AG04449 (cell line): ENCODE data around the gene FILIP1L.
"Not testable (repeated sequence)": the region's sequence is repeated elsewhere in the genome, so short reads cannot be mapped to it uniquely, and the experiment has no call there.

Source experiments
- CTCF ChIA-PET: fragments of 350-600 bp; formaldehyde crosslinking; extraction: SDS; loops from one replicate; lab custom pipeline; 2021; ENCODE audit warnings: antibody characterized with exemption; lab: Yijun Ruan, JAX
- POLR2A ChIA-PET: fragments of 400-600, 350-600 bp; formaldehyde crosslinking; extraction: SDS; loops from one replicate; lab custom pipeline; 2020; ENCODE audit warnings: antibody characterized with exemption, inconsistent platforms; lab: Yijun Ruan, JAX
- DNase-seq: peaks from one replicate; pipeline ENCODE4 v3.0.0-alpha.2; 2010; ENCODE audit warnings: low read depth, low spot score
- H3K4me3 ChIP-seq: 2 replicates; pipeline ENCODE4 v1.5.1; 2011; ENCODE audit warnings: low read depth, mild to moderate bottlenecking, control low read depth, low read length
- CTCF ChIP-seq: IDR thresholded peaks from one replicate; pipeline ENCODE4 v1.5.1; 2011; ENCODE audit warnings: mild to moderate bottlenecking, moderate library complexity, low read length, control low read depth, inconsistent platforms; ENCODE audit not compliant: insufficient read depth; ENCODE audit errors: missing control alignments

FILIP1L gene

DNA sequence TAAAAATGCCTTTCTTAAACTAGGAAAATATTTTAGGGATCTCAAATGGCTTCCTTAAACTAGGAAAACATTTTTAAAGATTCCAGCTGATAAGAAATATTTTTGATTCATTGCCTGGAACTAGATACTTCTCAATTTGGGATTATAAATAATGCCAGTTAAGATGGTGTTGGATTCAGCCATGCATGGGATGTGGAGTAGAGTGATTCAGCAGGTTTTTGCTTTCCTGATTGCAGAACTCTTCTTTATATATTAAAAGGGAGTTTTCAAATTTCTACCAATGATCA is 15.6 kb downstream of the FILIP1L start:
- TF ChIP-seq CTCF: no peak
- POLR2A ChIA-PET: no interaction called here
- no peak overlapping the region for H3K4me3 ChIP-seq
- DNase-seq: no peak
- CTCF ChIA-PET: interaction anchor here (0.6 to 1.9 kb wide), 3 partner anchors 8 to 255 kb away, joined by 3 to 6 read pairs (median 3); no protein-coding TSS in a partner anchor

GRCh38 chr3:100097919-100098783 is 16.1 kb downstream of the FILIP1L start:
- DNase-seq: no peak
- no peak for TF ChIP-seq CTCF
- CTCF ChIA-PET: interaction anchor here (0.8 to 1.9 kb wide), 4 partner anchors 8 to 267 kb away, joined by 3 to 6 read pairs (median 3); no protein-coding TSS in a partner anchor
- POLR2A ChIA-PET: no interaction called here
- H3K4me3 ChIP-seq: no peak overlapping the region

GRCh38 chr3:100096866-100097265 is 17.4 kb downstream of the FILIP1L start:
- no peak for TF ChIP-seq CTCF
- H3K4me3 ChIP-seq: no peak overlapping the region
- CTCF ChIA-PET: no interaction called here
- DNase-seq: no peak
- POLR2A ChIA-PET: no interaction called here

DNA sequence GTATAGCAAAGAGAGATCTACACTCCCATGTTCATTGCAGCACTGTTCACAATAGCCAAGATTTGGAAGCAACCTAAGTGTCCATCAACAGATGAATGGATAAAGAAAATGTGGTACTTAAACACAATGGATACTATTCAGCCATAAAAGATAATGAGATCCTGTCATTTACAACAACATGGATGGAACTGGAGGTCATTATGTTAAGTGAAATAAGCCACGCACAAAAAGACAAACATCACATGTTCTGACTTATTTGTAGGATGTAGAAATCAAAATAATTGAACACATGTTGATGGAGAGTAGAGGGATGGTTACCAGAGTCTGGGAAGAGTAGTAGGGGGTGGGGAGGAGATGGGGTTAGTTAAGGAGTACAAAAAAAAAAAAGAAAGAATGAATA is 18.0 kb downstream of the FILIP1L start:
- POLR2A ChIA-PET, DNase-seq, H3K4me3 ChIP-seq: not testable (repeated sequence)
- CTCF ChIA-PET: interaction anchor here (2.4 kb wide), 1 partner anchor 264 kb away, joined by 5 read pairs; no protein-coding TSS in a partner anchor

DNA sequence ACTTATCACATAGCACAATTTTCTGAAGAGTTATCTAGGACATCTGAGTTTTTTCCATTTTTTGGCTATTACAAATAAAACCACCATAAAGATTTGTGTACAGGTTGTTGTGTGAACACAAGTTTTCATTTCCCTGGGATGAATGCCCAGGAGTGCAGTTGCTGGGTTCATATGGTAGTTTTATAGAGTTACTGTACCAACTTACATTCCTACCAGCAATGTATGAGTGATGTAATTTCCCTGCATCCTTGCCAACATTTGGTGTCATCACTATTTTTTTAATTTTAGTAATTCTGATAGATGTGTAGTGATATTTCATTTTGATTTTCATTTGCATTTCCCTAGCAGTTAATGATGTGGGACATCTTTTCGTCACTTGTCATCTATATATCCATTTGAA is 20.5 kb downstream of the FILIP1L start:
- no peak for DNase-seq
- H3K4me3 ChIP-seq: no peak overlapping the region
- TF ChIP-seq CTCF: no peak
- ChIA-PET CTCF (interaction anchor here (2.4 kb wide), 1 partner anchor 262 kb away, joined by 5 read pairs; no protein-coding TSS in a partner anchor), POLR2A (no interaction called here)

DNA sequence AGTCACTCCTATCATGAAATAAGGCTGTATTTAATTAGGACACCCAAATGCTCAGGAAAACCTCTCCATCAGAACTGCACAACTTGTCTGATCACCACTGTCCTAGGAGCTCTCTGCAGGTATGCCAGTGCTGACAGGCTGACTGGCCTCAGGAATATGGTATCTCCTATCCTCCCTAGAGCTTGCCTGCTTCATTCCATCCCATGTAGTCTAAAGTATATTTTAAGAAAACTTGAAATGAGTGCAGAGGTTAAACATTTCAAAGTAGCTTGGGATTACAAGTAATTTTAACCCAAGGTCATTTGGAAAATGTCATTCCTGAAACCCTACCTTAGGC is 23.7 kb downstream of the FILIP1L start:
- no peak overlapping the region for H3K4me3 ChIP-seq
- POLR2A ChIA-PET: interaction anchor here (0.6 kb wide), 1 partner anchor 251 kb away, joined by 6 read pairs; no protein-coding TSS in a partner anchor
- CTCF ChIA-PET: interaction anchor here (0.7 to 3.6 kb wide), 15 partner anchors 8 to 258 kb away, joined by 3 to 21 read pairs (median 4); no protein-coding TSS in a partner anchor
- DNase-seq: no peak
- no peak for TF ChIP-seq CTCF
